ENCODE results near the gene TBC1D21. TPM values are rescaled to one million over a fixed set of nuclear protein-coding genes. Genes with fewer than 3 reads are reported as not detected.

Gene TBC1D21
- total and polyA plus RNA-seq, 2 of the 8 experiments (the other 6 are each of a cell fraction or from before 2014, with no cell fraction given) = not detected

GRCh38 chr15:73899197-73900094 is 26.1 kb downstream of the TBC1D21 start:
- H3K18ac ChIP-seq (ENCODE audit: extremely low read depth, low read length) = no peak overlapping the region
- no peak overlapping the region for H3K23ac ChIP-seq (ENCODE audit: insufficient read length)
- no peaks in the 10 kb centered on the region for H4K20me1 ChIP-seq (replicated peaks in 1 of 2; ENCODE audit: control insufficient read depth in 1 of 2, insufficient read depth in 2 of 2, low read length in 2 of 2)
- H3K9me3 ChIP-seq (ENCODE audit: insufficient read depth in 2 of 2, low read depth in 1 of 2, low read length in 1 of 2) = no peaks in the 10 kb centered on the region
- no peak overlapping the region for H2AFZ ChIP-seq (ENCODE audit: low read length)
- no peak overlapping the region for H3K4me3 ChIP-seq (ENCODE audit: extremely low read depth in 1 of 4, insufficient read depth in 2 of 4, low read depth in 3 of 4, low read length in 4 of 4)
- 0 out of 2 replicates have a peak overlapping the region, but pooled peaks have one; percentile 46 for H2BK15ac ChIP-seq (ENCODE audit: low read length)
- peaks cover 0 to 3% (median 1%) of the 10 kb centered on the region in 4 experiments; a peak in 3 of 7 replicates for H3K4me1 ChIP-seq (replicated peaks in 1 of 4; ENCODE audit: control insufficient read depth in 3 of 4, insufficient read depth in 4 of 4, low read length in 3 of 4)
- ChIA-PET CTCF (ENCODE audit: partially characterized antibody) (interaction anchor here (0.8 to 9.8 kb wide), 17 partner anchors 7 to 263 kb away, joined by 3 to 167 read pairs (median 3); partner anchors contain the start of gene TBC1D21), POLR2A (ENCODE audit: partially characterized antibody) (interaction anchor here (1.4 kb wide), 1 partner anchor 16 kb away, joined by 3 read pairs; no protein-coding TSS in a partner anchor)
- WGBS, 2 experiments (ENCODE audit: extremely low coverage in 1 of 2, insufficient coverage in 1 of 2, insufficient read length in 1 of 2, insufficient replicate concordance in 2 of 2, low coverage in 1 of 2, low lambda C conversion rate in 2 of 2, missing lambda C conversion rate in 1 of 2) = 86% methylated on average over 15 of the region's 15 CpGs; no CpG with 5 or more reads in 1 of the 2 experiments
- no peak for FAIRE-seq
- H2BK12ac ChIP-seq (ENCODE audit: low read depth, low read length) = no peak overlapping the region; the same call in 1 of the 2 replicates
- no peaks in the 10 kb centered on the region; the same call in 1 of the 2 replicates for H3K23me2 ChIP-seq (ENCODE audit: low read depth, low read length)
- DNase-seq (ENCODE audit: low read depth in 1 of 2, low spot score in 2 of 2) = no peak
- no peak overlapping the region for H2BK120ac ChIP-seq (replicated peaks; ENCODE audit: low read depth, low read length)
- no peak overlapping the region for H4K91ac ChIP-seq (replicated peaks; ENCODE audit: insufficient read length, low read length)
- no peak overlapping the region for H3K9ac ChIP-seq (replicated peaks in 1 of 4; ENCODE audit: extremely low read depth in 1 of 4, low read depth in 3 of 4, low read length in 3 of 4)
- H3K27ac ChIP-seq (ENCODE audit: low read depth, low read length) = no peak overlapping the region
- no peak overlapping the region for H2BK20ac ChIP-seq (ENCODE audit: low read length)
- no peak overlapping the region for H2AK5ac ChIP-seq (ENCODE audit: low read depth, low read length)
- H3K27me3 ChIP-seq (replicated peaks in 1 of 4; ENCODE audit: control insufficient read depth in 3 of 4, extremely low read depth in 1 of 4, insufficient read depth in 3 of 4, low read length in 3 of 4) = no peaks in the 10 kb centered on the region
- H3K56ac ChIP-seq (replicated peaks; ENCODE audit: insufficient read length, low read depth, low read length) = no peak overlapping the region
- no peak overlapping the region for H4K8ac ChIP-seq (ENCODE audit: extremely low read depth, insufficient read depth, low read length)
- H3K79me1 ChIP-seq (ENCODE audit: low read depth, low read length) = no peaks in the 10 kb centered on the region; the same call in 1 of the 2 replicates
- H3K4ac ChIP-seq (replicated peaks; ENCODE audit: insufficient read length, low read depth, low read length) = no peak overlapping the region
- H3K79me2 ChIP-seq (ENCODE audit: control insufficient read depth in 1 of 2, insufficient read depth in 2 of 2, low read length in 2 of 2) = no peaks in the 10 kb centered on the region
- no peak overlapping the region for H3K4me2 ChIP-seq (ENCODE audit: insufficient read depth in 1 of 2, low read depth in 2 of 2, low read length in 2 of 2)
- H4K5ac ChIP-seq (ENCODE audit: insufficient read length, low read depth, low read length) = no peak overlapping the region
- no peak overlapping the region for H2BK5ac ChIP-seq (ENCODE audit: low read depth, low read length)
- no peak overlapping the region for H3K14ac ChIP-seq (ENCODE audit: insufficient read length)
- no peaks in the 10 kb centered on the region for H3K36me3 ChIP-seq (ENCODE audit: control insufficient read depth in 2 of 4, insufficient read depth in 4 of 4, low read length in 3 of 4)
- TF ChIP-seq CHD2 (IDR thresholded peaks at IDR 0.05; ENCODE audit: low read length) (no peak), POLR2AphosphoS5 (IDR thresholded peaks at IDR 0.05; ENCODE audit: low read depth, low read length) (no peak), KDM1A (IDR thresholded peaks at IDR 0.05; ENCODE audit: borderline replicate concordance, low read length) (no peak), SP2 (IDR thresholded peaks at IDR 0.05; ENCODE audit: low read length) (no peak), ATF3 (IDR thresholded peaks at IDR 0.05; ENCODE audit: insufficient read depth, low read depth, low read length) (no peak), NRF1 (IDR thresholded peaks at IDR 0.05; ENCODE audit: low read depth, low read length) (no peak), TCF12 (IDR thresholded peaks at IDR 0.05; ENCODE audit: low read depth, low read length) (no peak), CTCF (IDR thresholded peaks at IDR 0.05; ENCODE audit: control extremely low read depth in 1 of 3, insufficient read depth in 1 of 3, low read depth in 1 of 3, low read length in 3 of 3) (no peak), SRF (IDR thresholded peaks at IDR 0.05; ENCODE audit: low read depth, low read length) (no peak)

Measured in H1 (cell line).